HEK293 (cell line): Measurements from ENCODE around the gene RPL23.

Source experiments
- GLI4 ChIP-seq: fragments of 450-650 bp; formaldehyde crosslinking; IDR thresholded peaks from 2 replicates; pipeline ENCODE4 v1.5.1; 2016; ENCODE audit warnings: missing biosample characterization, missing genetic modification characterization
- KLF17 ChIP-seq: fragments of 450-650 bp; formaldehyde crosslinking; IDR thresholded peaks from 2 replicates; pipeline ENCODE4 v1.5.1; 2016; ENCODE audit warnings: missing biosample characterization, missing genetic modification characterization
- REST ChIP-seq: fragments of 450-650 bp; formaldehyde crosslinking; IDR thresholded peaks from 2 replicates; pipeline ENCODE4 v1.5.1; 2016; ENCODE audit warnings: missing biosample characterization, missing genetic modification characterization
- SP2 ChIP-seq: fragments of 450-650 bp; formaldehyde crosslinking; IDR thresholded peaks from 2 replicates; pipeline ENCODE4 v1.5.1; 2016; ENCODE audit warnings: missing biosample characterization, missing genetic modification characterization
- TSHZ1 ChIP-seq: fragments of 450-650 bp; formaldehyde crosslinking; IDR thresholded peaks from 2 replicates; pipeline ENCODE4 v1.5.1; 2016; ENCODE audit warnings: missing biosample characterization, missing genetic modification characterization, borderline replicate concordance
- WT1 ChIP-seq: fragments of 450-650 bp; formaldehyde crosslinking; IDR thresholded peaks from 2 replicates; pipeline ENCODE4 v1.5.1; 2016; ENCODE audit warnings: missing biosample characterization, missing genetic modification characterization
- YY2 ChIP-seq: fragments of 450-650 bp; formaldehyde crosslinking; IDR thresholded peaks from 2 replicates; pipeline ENCODE4 v1.5.1; 2016; ENCODE audit warnings: missing biosample characterization, missing genetic modification characterization
- ZBTB1 ChIP-seq: fragments of 450-650 bp; formaldehyde crosslinking; IDR thresholded peaks from 2 replicates; pipeline ENCODE4 v1.5.1; 2016; ENCODE audit warnings: missing biosample characterization, missing genetic modification characterization
- ZFHX2 ChIP-seq: fragments of 450-650 bp; formaldehyde crosslinking; conservative IDR thresholded peaks from 2 replicates; pipeline ENCODE4 v1.5.1; 2016; ENCODE audit warnings: missing biosample characterization, missing genetic modification characterization
- ZFP41 ChIP-seq: fragments of 450-650 bp; formaldehyde crosslinking; IDR thresholded peaks from 2 replicates; pipeline ENCODE4 v1.5.1; 2016; ENCODE audit warnings: missing biosample characterization, missing genetic modification characterization, borderline replicate concordance
- ZNF112 ChIP-seq: fragments of 450-650 bp; formaldehyde crosslinking; IDR thresholded peaks from 2 replicates; pipeline ENCODE4 v1.5.0; 2017; ENCODE audit warnings: missing biosample characterization, missing genetic modification characterization
- ZNF132 ChIP-seq: fragments of 450-650 bp; formaldehyde crosslinking; IDR thresholded peaks from 2 replicates; pipeline ENCODE4 v1.5.1; 2017; ENCODE audit warnings: missing biosample characterization, missing genetic modification characterization, borderline replicate concordance
- ZNF155 ChIP-seq: fragments of 450-650 bp; formaldehyde crosslinking; IDR thresholded peaks from 2 replicates; pipeline ENCODE4 v1.5.1; 2016; ENCODE audit warnings: missing biosample characterization, missing genetic modification characterization
- ZNF18 ChIP-seq: fragments of 450-650 bp; formaldehyde crosslinking; IDR thresholded peaks from 2 replicates; pipeline ENCODE4 v1.5.1; 2016; ENCODE audit warnings: missing biosample characterization, missing genetic modification characterization
- ZNF211 ChIP-seq: fragments of 450-650 bp; formaldehyde crosslinking; IDR thresholded peaks from 2 replicates; pipeline ENCODE4 v1.5.1; 2016; ENCODE audit warnings: low read depth, missing biosample characterization, missing genetic modification characterization
- ZNF214 ChIP-seq: fragments of 450-650 bp; formaldehyde crosslinking; IDR thresholded peaks from 2 replicates; pipeline ENCODE4 v1.5.1; 2017; ENCODE audit warnings: missing biosample characterization, mild to moderate bottlenecking, missing genetic modification characterization, borderline replicate concordance
- ZNF223 ChIP-seq: fragments of 450-650 bp; formaldehyde crosslinking; IDR thresholded peaks from 2 replicates; pipeline ENCODE4 v1.5.1; 2016; ENCODE audit warnings: missing biosample characterization, missing genetic modification characterization
- ZNF362 ChIP-seq: fragments of 450-650 bp; formaldehyde crosslinking; IDR thresholded peaks from 2 replicates; pipeline ENCODE4 v1.5.1; 2016; ENCODE audit warnings: missing biosample characterization, missing genetic modification characterization
- ZNF404 ChIP-seq: fragments of 450-650 bp; formaldehyde crosslinking; IDR thresholded peaks from 2 replicates; pipeline ENCODE4 v1.5.1; 2017; ENCODE audit warnings: missing biosample characterization, missing genetic modification characterization
- ZNF473 ChIP-seq: fragments of 450-650 bp; formaldehyde crosslinking; IDR thresholded peaks from 2 replicates; pipeline ENCODE4 v1.5.1; 2017; ENCODE audit warnings: missing biosample characterization, missing genetic modification characterization
- ZNF544 ChIP-seq: fragments of 450-650 bp; formaldehyde crosslinking; IDR thresholded peaks from 2 replicates; pipeline ENCODE4 v1.5.0; 2017; ENCODE audit warnings: missing biosample characterization, missing genetic modification characterization
- ZNF549 ChIP-seq: fragments of 450-650 bp; IDR thresholded peaks from 2 replicates; pipeline ENCODE4 v1.5.1; 2018; ENCODE audit warnings: missing biosample characterization, missing genetic modification characterization, mild to moderate bottlenecking, inconsistent platforms, moderate library complexity
- ZNF561 ChIP-seq: fragments of 450-650 bp; IDR thresholded peaks from 2 replicates; pipeline ENCODE4 v1.5.1; 2018; ENCODE audit warnings: missing biosample characterization, missing genetic modification characterization, borderline replicate concordance
- ZNF843 ChIP-seq: fragments of 450-650 bp; formaldehyde crosslinking; IDR thresholded peaks from 2 replicates; pipeline ENCODE4 v1.5.1; 2016; ENCODE audit warnings: missing biosample characterization, missing genetic modification characterization
- ZSCAN16 ChIP-seq: fragments of 450-650 bp; formaldehyde crosslinking; IDR thresholded peaks from 2 replicates; pipeline ENCODE4 v1.5.1; 2016; ENCODE audit warnings: missing biosample characterization, missing genetic modification characterization
- ZSCAN30 ChIP-seq: fragments of 450-650 bp; IDR thresholded peaks from 2 replicates; pipeline ENCODE4 v1.5.1; 2018; ENCODE audit warnings: missing biosample characterization, mild to moderate bottlenecking, missing genetic modification characterization, moderate library complexity
- ZSCAN4 ChIP-seq: fragments of 450-650 bp; formaldehyde crosslinking; IDR thresholded peaks from 2 replicates; pipeline ENCODE4 v1.5.1; 2017; ENCODE audit warnings: missing biosample characterization, missing genetic modification characterization

Gene RPL23

GRCh38 chr17:38853292-38854219 lies at the start of gene RPL23 (continued):
- TF ChIP-seq KLF17: no peak; the same call in none of the 2 replicates
- TF ChIP-seq SP2 (tag by site-specific recombination): peak; percentile 77
- no peak; the same call in 1 of the 2 replicates for TF ChIP-seq ZNF561 (tag by site-specific recombination)
- TF ChIP-seq YY2 (tag by site-specific recombination): peak; percentile 81
- no peak for TF ChIP-seq ZNF549 (tag by site-specific recombination)
- TF ChIP-seq ZNF214 (tag by site-specific recombination): no peak
- no peak for TF ChIP-seq ZFP41 (tag by site-specific recombination)
- TF ChIP-seq ZSCAN30 (tag by site-specific recombination): 0 out of 2 replicates have a peak, but pooled peaks have one; percentile 37
- no peak for TF ChIP-seq ZSCAN16
- no peak; the same call in 1 of the 2 replicates for TF ChIP-seq ZSCAN4 (tag by site-specific recombination)
- no peak for TF ChIP-seq ZNF112
- no peak; the same call in 1 of the 2 replicates for TF ChIP-seq ZNF18 (tag by site-specific recombination)
- TF ChIP-seq ZBTB1: no peak
- no peak for TF ChIP-seq ZNF404 (tag by site-specific recombination)
- TF ChIP-seq ZNF473 (tag by site-specific recombination): no peak
- TF ChIP-seq GLI4 (tag by site-specific recombination): peak; percentile 91; the same call in 1 of the 2 replicates
- TF ChIP-seq ZNF544 (tag by site-specific recombination): no peak
- peak; percentile 14; the same call in 1 of the 2 replicates for TF ChIP-seq TSHZ1 (tag by site-specific recombination)
- TF ChIP-seq ZNF211 (tag by site-specific recombination): no peak
- TF ChIP-seq ZNF132: no peak
- no peak for TF ChIP-seq ZNF155 (tag by site-specific recombination)
- TF ChIP-seq REST (tag by site-specific recombination): peak; percentile 54; the same call in 1 of the 2 replicates
- peak; percentile 98 for TF ChIP-seq ZNF362 (tag by site-specific recombination)
- no peak for TF ChIP-seq ZNF223
- peak; percentile 66 for TF ChIP-seq ZFHX2 (tag by site-specific recombination)
- peak; percentile 32; the same call in 1 of the 2 replicates for TF ChIP-seq WT1
- TF ChIP-seq ZNF843: peak; percentile 54; the same call in 1 of the 2 replicates
